Liver (tissue), 9 donors: ENCODE results near the gene CAST. TPM values are rescaled to one million over a fixed set of nuclear protein-coding genes. Genes with fewer than 3 reads are reported as not detected.

Experiments
- DNase-seq: peaks from one replicate; pipeline ENCODE4 v3.0.0-alpha.2; 2017; ENCODE audit warnings: low spot score
- H3K27ac ChIP-seq, 2 donors: one replicate each; pipeline ENCODE4 v1.7.0; 2013; ENCODE audit warnings: inconsistent platforms in 2 of 2, low read length in 2 of 2, control low read depth in 1 of 2, low read depth in 1 of 2, mild to moderate bottlenecking in 1 of 2
- H3K27me3 ChIP-seq, 4 donors: one replicate each; pipeline versions ENCODE4 v1.6.1 to v1.7.0; 2013; ENCODE audit warnings: low read length in 3 of 4, inconsistent platforms in 1 of 4, mild to moderate bottlenecking in 1 of 4, moderate library complexity in 1 of 4; ENCODE audit not compliant: control insufficient read depth in 4 of 4, insufficient read depth in 4 of 4
- H3K36me3 ChIP-seq, 4 donors: one replicate each; pipeline versions ENCODE4 v1.6.1 to v1.7.0; 2013; ENCODE audit warnings: low read length in 3 of 4, mild to moderate bottlenecking in 3 of 4, low read depth in 1 of 4, moderate library complexity in 1 of 4; ENCODE audit not compliant: control insufficient read depth in 4 of 4, insufficient read depth in 3 of 4
- H3K4me1 ChIP-seq, 4 donors: one replicate each; pipeline versions ENCODE4 v1.6.1 to v1.7.0; 2013; ENCODE audit warnings: low read length in 3 of 4, mild to moderate bottlenecking in 3 of 4, moderate library complexity in 1 of 4; ENCODE audit not compliant: control insufficient read depth in 4 of 4, insufficient read depth in 4 of 4
- H3K4me3 ChIP-seq, 3 donors: one replicate each; pipeline versions ENCODE4 v1.6.1 to v1.7.0; 2013; ENCODE audit warnings: low read length in 3 of 3, control low read depth in 1 of 3, low read depth in 1 of 3, mild to moderate bottlenecking in 1 of 3
- H3K9ac ChIP-seq, 2 donors: one replicate each; pipeline ENCODE4 v1.7.0; 2013; ENCODE audit warnings: low read length in 2 of 2, mild to moderate bottlenecking in 2 of 2, moderate library complexity in 2 of 2, control low read depth in 1 of 2, low read depth in 1 of 2
- H3K9me3 ChIP-seq, 4 donors: one replicate each; pipeline versions ENCODE4 v1.6.1 to v1.7.0; 2013; ENCODE audit warnings: low read length in 3 of 4; ENCODE audit not compliant: control insufficient read depth in 4 of 4
- ATF3 ChIP-seq: IDR thresholded peaks from 2 replicates; pipeline ENCODE4 v1.6.1; 2016; ENCODE audit warnings: antibody characterized with exemption
- EGR1 ChIP-seq, 2 donors: IDR thresholded peaks; 2 replicates each; pipeline ENCODE4 v1.6.1; 2016 to 2018; ENCODE audit warnings: antibody characterized with exemption in 2 of 2, low read depth in 2 of 2
- FOXA1 ChIP-seq: IDR thresholded peaks from 2 replicates; pipeline ENCODE4 v1.6.1; 2016; ENCODE audit warnings: antibody characterized with exemption
- FOXA2 ChIP-seq: IDR thresholded peaks from 2 replicates; pipeline ENCODE4 v1.6.1; 2016; ENCODE audit warnings: antibody characterized with exemption
- GABPA ChIP-seq, 2 donors: IDR thresholded peaks in 1 of 2; conservative IDR thresholded peaks in 1 of 2; 2 replicates each; pipeline ENCODE4 v1.6.1; 2016; ENCODE audit warnings: antibody characterized with exemption in 2 of 2, mild to moderate bottlenecking in 1 of 2, moderate library complexity in 1 of 2
- HNF4G ChIP-seq: IDR thresholded peaks from 2 replicates; pipeline ENCODE4 v1.6.1; 2016; ENCODE audit warnings: antibody characterized with exemption
- JUND ChIP-seq, 2 donors: IDR thresholded peaks; 2 replicates each; pipeline ENCODE4 v1.6.1; 2016; ENCODE audit warnings: antibody characterized with exemption in 2 of 2
- NR2F2 ChIP-seq: IDR thresholded peaks from 2 replicates; pipeline ENCODE4 v1.6.1; 2016; ENCODE audit warnings: antibody characterized with exemption
- RAD21 ChIP-seq, 2 donors: IDR thresholded peaks; 2 replicates each; pipeline ENCODE4 v1.6.1; 2016; ENCODE audit warnings: antibody characterized with exemption in 2 of 2, mild to moderate bottlenecking in 2 of 2
- RXRA ChIP-seq, 2 donors: IDR thresholded peaks; 2 replicates each; pipeline ENCODE4 v1.6.1; 2017 to 2018; ENCODE audit warnings: antibody characterized with exemption in 2 of 2, mild to moderate bottlenecking in 1 of 2
- SP1 ChIP-seq: IDR thresholded peaks from 2 replicates; pipeline ENCODE4 v1.6.1; 2018; ENCODE audit warnings: antibody characterized with exemption, mild to moderate bottlenecking
- TAF1 ChIP-seq: conservative IDR thresholded peaks from 2 replicates; pipeline ENCODE4 v1.6.1; 2016; ENCODE audit warnings: antibody characterized with exemption, mild to moderate bottlenecking
- YY1 ChIP-seq: IDR thresholded peaks from 2 replicates; pipeline ENCODE4 v1.6.1; 2016; ENCODE audit warnings: antibody characterized with exemption, mild to moderate bottlenecking
- WGBS: extraction: QIAGEN DNeasy Blood & Tissue Kit; methylation state at CpG from one replicate; pipeline ENCODE4 v1.1.7; 2013; 5-methylcytosine and 5-hydroxymethylcytosine counted together
- polyA plus RNA-seq, 2 donors: library from polyadenylated mRNA; stranded (reverse) in 1 of 2; unstranded in 1 of 2; fragments of 200-250 nt in 1 of 2; fragments of >200 nt in 1 of 2; fragmentation: Nextera tagmentation in 1 of 2; extraction: Ambion mirVana in 1 of 2; gene quantifications; one replicate each; pipeline versions ENCODE4 v1.2.1 to v1.2.3, GENCODE V29; 2013 to 2015
- total RNA-seq, 2 donors: library from RNA; depleted of rRNA; stranded (reverse); fragments of >200 nt; gene quantifications; one replicate each; pipeline ENCODE4 v1.2.3, GENCODE V29; 2014
- TF ChIP-seq, protein P1 (sequence below): IDR thresholded peaks from 2 replicates; pipeline ENCODE4 v1.6.1; 2016; ENCODE audit warnings: antibody characterized with exemption, mild to moderate bottlenecking
- TF ChIP-seq, protein P2 (sequence below): fragments of 150-350 bp; IDR thresholded peaks from 2 replicates; pipeline ENCODE4 v1.5.1; 2017; ENCODE audit warnings: improper control_type of control experiment, low read depth, low read length; ENCODE audit not compliant: missing input control
- TF ChIP-seq, protein P3 (sequence below): IDR thresholded peaks from 2 replicates; pipeline ENCODE4 v1.6.1; 2016; ENCODE audit warnings: antibody characterized with exemption
- donor health status: healthy.
- donor health status: healthy.
- donor health status: healthy.
- donor health status: healthy.
- donor health status: healthy.

The CAST gene
- total and polyA plus RNA-seq, 4 donors: 43.3 to 126 (median 81.0) TPM

- no peaks in the 10 kb centered on the region for H3K9me3 ChIP-seq
- 83% methylated on average over 2 of the region's 2 CpGs for WGBS
- no peak overlapping the region for H3K9ac ChIP-seq
- H3K4me1 ChIP-seq: no peaks in the 10 kb centered on the region
- H3K4me3 ChIP-seq: no peak overlapping the region
- DNase-seq: no peak
- TF ChIP-seq HNF4G: no peak
- TF ChIP-seq FOXA2: no peak
- no peak for TF ChIP-seq YY1
- TF ChIP-seq EGR1 (IDR thresholded peaks at IDR 0.05; ENCODE audit: low read depth in 2 of 2): no peak
- no peak for TF ChIP-seq FOXA1
- TF ChIP-seq RAD21 (IDR thresholded peaks at IDR 0.05): no peak
- TF ChIP-seq NR2F2: no peak
- TF ChIP-seq ATF3: no peak
- TF ChIP-seq TAF1: no peak
- TF ChIP-seq, protein P1, sequence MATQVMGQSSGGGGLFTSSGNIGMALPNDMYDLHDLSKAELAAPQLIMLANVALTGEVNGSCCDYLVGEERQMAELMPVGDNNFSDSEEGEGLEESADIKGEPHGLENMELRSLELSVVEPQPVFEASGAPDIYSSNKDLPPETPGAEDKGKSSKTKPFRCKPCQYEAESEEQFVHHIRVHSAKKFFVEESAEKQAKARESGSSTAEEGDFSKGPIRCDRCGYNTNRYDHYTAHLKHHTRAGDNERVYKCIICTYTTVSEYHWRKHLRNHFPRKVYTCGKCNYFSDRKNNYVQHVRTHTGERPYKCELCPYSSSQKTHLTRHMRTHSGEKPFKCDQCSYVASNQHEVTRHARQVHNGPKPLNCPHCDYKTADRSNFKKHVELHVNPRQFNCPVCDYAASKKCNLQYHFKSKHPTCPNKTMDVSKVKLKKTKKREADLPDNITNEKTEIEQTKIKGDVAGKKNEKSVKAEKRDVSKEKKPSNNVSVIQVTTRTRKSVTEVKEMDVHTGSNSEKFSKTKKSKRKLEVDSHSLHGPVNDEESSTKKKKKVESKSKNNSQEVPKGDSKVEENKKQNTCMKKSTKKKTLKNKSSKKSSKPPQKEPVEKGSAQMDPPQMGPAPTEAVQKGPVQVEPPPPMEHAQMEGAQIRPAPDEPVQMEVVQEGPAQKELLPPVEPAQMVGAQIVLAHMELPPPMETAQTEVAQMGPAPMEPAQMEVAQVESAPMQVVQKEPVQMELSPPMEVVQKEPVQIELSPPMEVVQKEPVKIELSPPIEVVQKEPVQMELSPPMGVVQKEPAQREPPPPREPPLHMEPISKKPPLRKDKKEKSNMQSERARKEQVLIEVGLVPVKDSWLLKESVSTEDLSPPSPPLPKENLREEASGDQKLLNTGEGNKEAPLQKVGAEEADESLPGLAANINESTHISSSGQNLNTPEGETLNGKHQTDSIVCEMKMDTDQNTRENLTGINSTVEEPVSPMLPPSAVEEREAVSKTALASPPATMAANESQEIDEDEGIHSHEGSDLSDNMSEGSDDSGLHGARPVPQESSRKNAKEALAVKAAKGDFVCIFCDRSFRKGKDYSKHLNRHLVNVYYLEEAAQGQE: no peak
- TF ChIP-seq, protein P2, sequence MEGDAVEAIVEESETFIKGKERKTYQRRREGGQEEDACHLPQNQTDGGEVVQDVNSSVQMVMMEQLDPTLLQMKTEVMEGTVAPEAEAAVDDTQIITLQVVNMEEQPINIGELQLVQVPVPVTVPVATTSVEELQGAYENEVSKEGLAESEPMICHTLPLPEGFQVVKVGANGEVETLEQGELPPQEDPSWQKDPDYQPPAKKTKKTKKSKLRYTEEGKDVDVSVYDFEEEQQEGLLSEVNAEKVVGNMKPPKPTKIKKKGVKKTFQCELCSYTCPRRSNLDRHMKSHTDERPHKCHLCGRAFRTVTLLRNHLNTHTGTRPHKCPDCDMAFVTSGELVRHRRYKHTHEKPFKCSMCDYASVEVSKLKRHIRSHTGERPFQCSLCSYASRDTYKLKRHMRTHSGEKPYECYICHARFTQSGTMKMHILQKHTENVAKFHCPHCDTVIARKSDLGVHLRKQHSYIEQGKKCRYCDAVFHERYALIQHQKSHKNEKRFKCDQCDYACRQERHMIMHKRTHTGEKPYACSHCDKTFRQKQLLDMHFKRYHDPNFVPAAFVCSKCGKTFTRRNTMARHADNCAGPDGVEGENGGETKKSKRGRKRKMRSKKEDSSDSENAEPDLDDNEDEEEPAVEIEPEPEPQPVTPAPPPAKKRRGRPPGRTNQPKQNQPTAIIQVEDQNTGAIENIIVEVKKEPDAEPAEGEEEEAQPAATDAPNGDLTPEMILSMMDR: no peak
- TF ChIP-seq, protein P3, sequence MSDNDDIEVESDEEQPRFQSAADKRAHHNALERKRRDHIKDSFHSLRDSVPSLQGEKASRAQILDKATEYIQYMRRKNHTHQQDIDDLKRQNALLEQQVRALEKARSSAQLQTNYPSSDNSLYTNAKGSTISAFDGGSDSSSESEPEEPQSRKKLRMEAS: no peak
- no peaks in the 10 kb centered on the region for H3K36me3 ChIP-seq
- H3K27ac ChIP-seq: no peak overlapping the region
- no peaks in the 10 kb centered on the region for H3K27me3 ChIP-seq
Observed at GRCh38 chr5:96817506-96817905, 155.3 kb downstream of the CAST start.

DNA sequence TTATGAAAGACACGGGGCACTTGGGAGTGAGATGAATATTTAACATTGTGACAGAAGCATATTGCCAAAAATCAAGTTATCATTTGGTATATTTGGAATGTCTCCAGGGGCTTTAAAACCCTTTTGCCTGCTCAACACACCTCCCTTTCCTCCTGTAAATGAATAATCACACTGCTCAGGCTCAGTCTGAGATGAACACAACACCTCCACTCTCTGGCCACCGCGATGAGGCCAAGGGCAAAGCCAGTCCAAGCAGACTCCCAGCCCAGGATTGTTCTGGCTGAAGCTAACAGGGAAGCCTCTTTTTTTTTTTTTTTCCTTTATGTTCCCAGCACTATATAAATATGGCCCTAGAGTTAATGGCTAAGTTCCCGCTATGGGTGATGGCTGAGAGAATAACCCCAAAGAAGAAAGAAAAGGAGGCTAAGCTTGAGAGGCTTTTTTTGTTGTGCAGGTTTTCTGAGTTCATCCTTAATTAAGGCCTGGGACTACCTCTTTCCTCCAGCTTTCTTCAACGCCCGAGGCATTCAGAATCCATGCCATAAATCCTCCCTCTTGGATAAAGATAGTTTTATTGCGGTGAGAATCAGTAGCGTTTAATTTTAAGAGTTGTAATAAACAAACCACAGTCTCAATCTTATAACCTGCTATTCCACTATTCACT lies 156.1 kb downstream of the CAST start:
- Histone ChIP-seq H3K9me3 (no peaks in the 10 kb centered on the region), H3K9ac (no peak overlapping the region), H3K4me1 (no peaks in the 10 kb centered on the region), H3K36me3 (no peaks in the 10 kb centered on the region), H3K27ac (no peak overlapping the region), H3K27me3 (no peaks in the 10 kb centered on the region), H3K4me3 (no peak overlapping the region)
- 83% methylated on average over 8 of the region's 8 CpGs for WGBS
- DNase-seq: no peak
- TF ChIP-seq RXRA (IDR thresholded peaks at IDR 0.05) (no peak), NR2F2 (no peak), SP1 (no peak), EGR1 (IDR thresholded peaks at IDR 0.05; ENCODE audit: low read depth in 2 of 2) (no peak), FOXA2 (no peak), YY1 (no peak), FOXA1 (no peak), GABPA (IDR thresholded peaks at IDR 0.05 in 1 of 2, conservative IDR thresholded peaks at IDR 0.05 in 1 of 2) (no peak), HNF4G (no peak), JUND (IDR thresholded peaks at IDR 0.05) (no peak), RAD21 (IDR thresholded peaks at IDR 0.05) (no peak)
- TF ChIP-seq, protein P3: no peak
- TF ChIP-seq, protein P1: no peak
- TF ChIP-seq, protein P2: no peak
